Activated CD4-positive, alpha-beta memory T cell treated with anti-CD3 and anti-CD28 coated beads, Interleukin-2, amount 10 ng/mL, durations not matched to agents 7 days and 5 days (primary cell): Measurements from ENCODE around the gene FOXO4. TPM values are rescaled to one million over a fixed set of nuclear protein-coding genes. Genes with fewer than 3 reads are reported as not detected.

Source experiments
- CTCF ChIA-PET: fragments of 350-600 bp; sonication (Branson Sonifier 250); formaldehyde crosslinking; loops from one replicate; lab custom pipeline; 2021; ENCODE audit warnings: antibody characterized with exemption, inconsistent platforms; lab: Charles Lee
- POLR2A ChIA-PET: fragments of 350-600 bp; sonication (Branson Sonifier 250); formaldehyde crosslinking; loops from one replicate; lab custom pipeline; 2021; ENCODE audit warnings: antibody characterized with exemption; lab: Charles Lee
- DNase-seq: peaks from one replicate; pipeline ENCODE4 v3.0.0-alpha.2; 2020
- H3K27ac Mint-ChIP-seq: one replicate; pipeline ENCODE4 v1.8.0; 2021; ENCODE audit warnings: mild to moderate bottlenecking, mixed read lengths
- H3K27me3 Mint-ChIP-seq: one replicate; pipeline ENCODE4 v1.8.0; 2021; ENCODE audit warnings: mixed read lengths
- H3K36me3 Mint-ChIP-seq: one replicate; pipeline ENCODE4 v1.8.0; 2021; ENCODE audit warnings: low read depth, mixed read lengths
- H3K4me1 Mint-ChIP-seq: one replicate; pipeline ENCODE4 v1.8.0; 2021; ENCODE audit warnings: mixed read lengths
- H3K4me3 Mint-ChIP-seq: one replicate; pipeline ENCODE4 v1.8.0; 2021; ENCODE audit warnings: mild to moderate bottlenecking, mixed read lengths
- H3K9me3 Mint-ChIP-seq: one replicate; pipeline ENCODE4 v1.8.0; 2021; ENCODE audit warnings: mixed read lengths
- total RNA-seq, 2 experiments: library from RNA; stranded (reverse); gene quantifications; one replicate each; pipeline ENCODE4 v1.2.3, GENCODE V29; 2021

The FOXO4 gene
- total RNA-seq, 2 experiments from 2014 or later: 18.4 to 20.4 TPM

GRCh38 chrX:71100581-71101505 lies 5.2 kb downstream of the FOXO4 start:
- peaks cover 14% of the 10 kb centered on the region for H3K36me3 Mint-ChIP-seq
- H3K4me3 Mint-ChIP-seq: no peak overlapping the region
- H3K9me3 Mint-ChIP-seq: no peaks in the 10 kb centered on the region
- CTCF ChIA-PET: interaction anchor here (1.4 to 3.2 kb wide), 3 partner anchors 11 to 29 kb away, joined by 8 to 23 read pairs (median 15); partner anchors contain the start of genes IL2RG and MED12
- POLR2A ChIA-PET: interaction anchor here (0.5 to 8.4 kb wide), 8 partner anchors 11 to 265 kb away, joined by 3 to 105 read pairs (median 4); partner anchors contain the start of genes IL2RG, MED12 and TAF1
- no peak for DNase-seq
- no peak overlapping the region for H3K27ac Mint-ChIP-seq
- H3K27me3 Mint-ChIP-seq: peaks cover 2% of the 10 kb centered on the region
- H3K4me1 Mint-ChIP-seq: peaks cover 54% of the 10 kb centered on the region

GRCh38 chrX:71102292-71102691 lies 6.6 kb downstream of the FOXO4 start:
- Mint-ChIP-seq H3K9me3 (no peaks in the 10 kb centered on the region), H3K27me3 (peaks cover 2% of the 10 kb centered on the region)

GRCh38 chrX:71103110-71103983 lies 7.7 kb downstream of the FOXO4 start:
- DNase-seq: peak; percentile 63
- Mint-ChIP-seq H3K36me3 (peaks cover 37% of the 10 kb centered on the region), H3K27me3 (no peaks in the 10 kb centered on the region), H3K4me1 (peaks cover 67% of the 10 kb centered on the region), H3K4me3 (peak overlapping the region; percentile 74), H3K9me3 (no peaks in the 10 kb centered on the region), H3K27ac (peak overlapping the region; percentile 86)
- ChIA-PET POLR2A (interaction anchor here (0.5 to 8.4 kb wide), 6 partner anchors 8 to 79 kb away, joined by 3 to 105 read pairs (median 6); partner anchors contain the start of genes IL2RG and MED12), CTCF (interaction anchor here (1.4 to 3.2 kb wide), 2 partner anchors 8 to 26 kb away, joined by 6 to 23 read pairs; partner anchors contain the start of gene IL2RG)

More at GRCh38 chrX:71102292-71102691, 6.6 kb downstream of the FOXO4 start:
- POLR2A ChIA-PET: interaction anchor here (0.9 to 8.4 kb wide), 6 partner anchors 9 to 80 kb away, joined by 3 to 105 read pairs (median 10); partner anchors contain the start of genes IL2RG and MED12
- no peak overlapping the region for H3K4me3 Mint-ChIP-seq
- no peak for DNase-seq
- peaks cover 26% of the 10 kb centered on the region for H3K36me3 Mint-ChIP-seq
- CTCF ChIA-PET: interaction anchor here (1.4 to 3.2 kb wide), 2 partner anchors 9 to 27 kb away, joined by 6 to 23 read pairs; partner anchors contain the start of gene IL2RG
- peaks cover 61% of the 10 kb centered on the region for H3K4me1 Mint-ChIP-seq
- peak overlapping the region; percentile 78 for H3K27ac Mint-ChIP-seq

- POLR2A ChIA-PET: interaction anchor here (0.6 to 8.4 kb wide), 5 partner anchors 10 to 178 kb away, joined by 3 to 100 read pairs (median 3); partner anchors contain the start of genes MED12, NONO and SNX12
- no peaks in the 10 kb centered on the region for H3K27me3 Mint-ChIP-seq
- DNase-seq: no peak
- H3K4me1 Mint-ChIP-seq: peaks cover 64% of the 10 kb centered on the region
- peak overlapping the region; percentile 43 for H3K4me3 Mint-ChIP-seq
- CTCF ChIA-PET: interaction anchor here (1.2 kb wide), 1 partner anchor 10 kb away, joined by 5 read pairs; the partner anchor contains the start of gene FOXO4
- peak overlapping the region; percentile 79 for H3K27ac Mint-ChIP-seq
- no peaks in the 10 kb centered on the region for H3K9me3 Mint-ChIP-seq
- peaks cover 60% of the 10 kb centered on the region for H3K36me3 Mint-ChIP-seq
Observed at GRCh38 chrX:71105628-71106027, 10.0 kb downstream of the FOXO4 start.

DNA sequence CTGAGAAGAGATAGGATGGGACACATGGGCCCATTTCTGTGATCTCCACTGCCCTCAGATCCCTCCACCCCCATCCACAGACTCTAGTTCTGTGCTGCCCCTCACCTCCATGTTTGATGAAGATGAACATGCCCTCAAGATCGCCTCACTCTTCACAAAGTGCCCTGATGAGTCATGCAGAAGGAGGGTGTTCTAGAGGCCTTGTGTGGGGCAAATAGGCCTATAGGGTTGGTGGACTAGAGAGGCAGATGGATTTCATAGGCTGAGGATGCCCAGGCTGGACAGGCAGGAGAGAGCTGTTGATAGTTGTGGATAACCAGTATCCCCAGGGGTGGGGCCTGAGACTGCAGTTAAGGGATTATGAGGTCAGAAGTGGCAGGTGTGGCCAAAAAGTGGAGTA lies 10.8 kb downstream of the FOXO4 start, which contains the start of gene CXorf65:
Gene CXorf65 (minus strand): TSS at position 314 of the 400 bp plus-strand sequence. CDS start 184 bp downstream, at position 130.
- CTCF ChIA-PET: interaction anchor here (1.2 kb wide), 1 partner anchor 10 kb away, joined by 5 read pairs; the partner anchor contains the start of gene FOXO4
- Mint-ChIP-seq H3K4me3 (peak within 1 kb of the TSS; percentile 98), H3K9me3 (no peaks in the 10 kb centered on the region), H3K27me3 (no peaks in the 10 kb centered on the region), H3K4me1 (peaks cover 62% of the 10 kb centered on the region), H3K27ac (peak within 1 kb of the TSS; percentile 99), H3K36me3 (peaks cover 68% of the 10 kb centered on the region)
- no peak for DNase-seq
- POLR2A ChIA-PET: interaction anchor here (1.0 to 8.4 kb wide), 4 partner anchors 10 to 177 kb away, joined by 3 to 100 read pairs (median 4); partner anchors contain the start of genes MED12, NONO and SNX12

DNA sequence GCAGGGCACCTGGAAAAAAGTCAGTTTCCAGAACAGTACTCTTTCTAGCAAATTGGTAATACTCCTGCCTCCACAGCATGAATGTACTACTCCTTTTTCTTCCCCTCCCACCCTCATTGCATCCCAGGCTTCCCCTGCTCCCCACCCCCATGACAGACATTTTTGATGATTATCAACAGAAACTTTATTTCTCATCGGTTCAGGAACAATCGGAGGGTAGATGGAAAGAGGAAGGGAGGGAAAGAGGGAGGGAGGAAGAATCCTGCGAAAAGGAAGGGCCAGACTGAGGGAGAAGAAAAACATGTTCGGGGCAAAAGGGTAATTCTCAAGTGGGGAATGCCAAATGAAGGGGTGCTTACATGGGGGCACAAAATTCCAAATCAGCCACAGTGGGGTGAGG lies 11.6 kb downstream of the FOXO4 start:
- Mint-ChIP-seq H3K4me3 (peak overlapping the region; percentile 98), H3K27me3 (no peaks in the 10 kb centered on the region), H3K9me3 (no peaks in the 10 kb centered on the region), H3K27ac (peak overlapping the region; percentile 99), H3K4me1 (peaks cover 62% of the 10 kb centered on the region), H3K36me3 (peaks cover 68% of the 10 kb centered on the region)
- DNase-seq: no peak
- ChIA-PET POLR2A (interaction anchor here (1.0 to 3.6 kb wide), 3 partner anchors 10 to 74 kb away, joined by 3 to 25 read pairs (median 3); partner anchors contain the start of gene MED12), CTCF (no interaction called here)

DNA sequence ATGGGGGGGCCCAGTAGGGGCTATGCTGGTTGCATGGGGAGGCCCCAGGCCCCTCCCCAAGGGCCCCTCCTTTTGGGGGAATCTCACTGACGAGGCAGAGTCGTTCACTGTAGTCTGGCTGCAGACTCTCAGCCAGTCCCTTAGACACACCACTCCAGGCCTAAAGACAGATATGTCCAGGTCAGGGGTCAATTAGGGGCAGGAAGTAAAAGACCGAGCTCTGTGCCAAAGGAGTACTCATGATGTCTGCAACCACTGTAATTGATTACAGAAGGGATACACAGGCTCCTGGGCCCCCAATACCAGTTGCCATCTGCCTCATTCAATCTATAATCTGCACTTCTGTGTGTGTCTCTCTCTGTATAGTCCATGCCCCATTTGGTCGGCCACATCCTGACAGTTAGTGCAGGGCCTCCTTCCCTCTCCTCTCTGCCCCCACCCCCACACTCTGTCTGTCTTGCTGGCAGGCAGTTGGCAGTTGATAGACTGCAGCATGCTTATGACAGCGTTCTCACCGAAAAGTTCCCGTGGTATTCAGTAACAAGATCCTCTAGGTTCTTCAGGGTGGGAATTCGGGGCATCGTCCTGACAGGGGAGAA lies 12.2 kb downstream of the FOXO4 start:
- Mint-ChIP-seq H3K27me3 (no peaks in the 10 kb centered on the region), H3K27ac (peak overlapping the region; percentile 99), H3K4me1 (peaks cover 62% of the 10 kb centered on the region), H3K36me3 (peaks cover 68% of the 10 kb centered on the region), H3K9me3 (no peaks in the 10 kb centered on the region), H3K4me3 (peak overlapping the region; percentile 98)
- CTCF ChIA-PET: interaction anchor here (0.9 to 1.2 kb wide), 4 partner anchors 9 to 22 kb away, joined by 3 to 5 read pairs (median 4); partner anchors contain the start of gene MED12
- peak; percentile 67 for DNase-seq
- POLR2A ChIA-PET: interaction anchor here (1.0 to 3.6 kb wide), 6 partner anchors 9 to 74 kb away, joined by 3 to 25 read pairs (median 4); partner anchors contain the start of genes FOXO4, MED12 and SNX12

DNA sequence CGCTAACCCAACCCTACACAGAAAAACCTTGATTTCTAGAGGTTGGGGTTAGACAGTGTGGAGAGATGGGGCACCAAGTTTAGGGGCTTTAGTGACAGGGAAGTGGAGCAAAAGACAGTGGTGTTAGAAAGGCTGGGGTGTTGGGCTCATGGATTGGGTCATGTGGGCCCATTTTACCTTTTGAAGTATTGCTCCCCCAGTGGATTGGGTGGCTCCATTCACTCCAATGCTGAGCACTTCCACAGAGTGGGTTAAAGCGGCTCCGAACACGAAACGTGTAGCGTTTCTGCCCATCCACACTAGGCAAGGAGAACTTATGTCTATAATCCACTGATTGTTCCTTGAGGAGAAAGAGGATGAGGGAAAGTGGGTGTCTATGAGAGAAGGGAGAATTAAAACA lies 13.4 kb downstream of the FOXO4 start:
- ChIA-PET POLR2A (interaction anchor here (1.0 to 4.7 kb wide), 3 partner anchors 8 to 10 kb away, joined by 6 to 105 read pairs (median 25); partner anchors contain the start of gene MED12), CTCF (interaction anchor here (1.2 kb wide), 1 partner anchor 21 kb away, joined by 4 read pairs; no protein-coding TSS in a partner anchor)
- Mint-ChIP-seq H3K27me3 (no peaks in the 10 kb centered on the region), H3K4me3 (peak overlapping the region; percentile 98), H3K27ac (peak overlapping the region; percentile 99), H3K9me3 (no peaks in the 10 kb centered on the region), H3K36me3 (peaks cover 65% of the 10 kb centered on the region), H3K4me1 (peaks cover 57% of the 10 kb centered on the region)
- DNase-seq: no peak

- peak within 1 kb of the TSS; percentile 99 for H3K27ac Mint-ChIP-seq
- H3K27me3 Mint-ChIP-seq: no peaks in the 10 kb centered on the region
- H3K4me1 Mint-ChIP-seq: peaks cover 39% of the 10 kb centered on the region
Observed at GRCh38 chrX:71111141-71111843, 15.6 kb downstream of the FOXO4 start, which contains the start of gene IL2RG. TSS of gene IL2RG (minus strand) at chrX:71111577. CDS start at chrX:71111539, 38 bp downstream.

DNA sequence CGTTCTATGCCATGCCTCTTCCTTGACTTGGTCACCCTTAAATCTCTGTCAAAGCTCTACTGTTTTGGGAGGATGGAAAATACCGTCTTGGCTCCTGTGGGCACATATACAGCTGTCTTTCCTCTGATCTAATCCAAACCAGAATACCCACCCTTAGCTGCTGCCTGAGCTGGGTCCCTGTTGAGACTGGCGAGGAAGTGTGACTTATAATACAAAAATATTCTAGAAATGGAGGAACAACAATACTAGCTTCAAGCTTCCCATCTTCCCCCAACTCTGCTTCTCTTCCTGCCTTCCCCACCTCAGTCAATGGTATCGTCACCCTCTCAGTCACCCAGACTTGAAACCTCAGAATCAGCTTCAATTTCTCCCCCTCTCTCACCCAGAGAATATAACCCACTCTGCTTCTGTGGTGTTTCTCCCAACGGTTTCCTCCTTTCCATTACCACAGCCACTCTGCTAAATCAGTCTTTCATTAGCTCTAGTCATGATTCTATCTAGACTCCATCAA lies 16.3 kb downstream of the FOXO4 start:
- no peaks in the 10 kb centered on the region for H3K9me3 Mint-ChIP-seq
- H3K4me1 Mint-ChIP-seq: peaks cover 34% of the 10 kb centered on the region
- no peaks in the 10 kb centered on the region for H3K27me3 Mint-ChIP-seq
- peak overlapping the region; percentile 98 for H3K4me3 Mint-ChIP-seq
- CTCF ChIA-PET: interaction anchor here (0.6 to 1.9 kb wide), 7 partner anchors 9 to 70 kb away, joined by 3 to 15 read pairs (median 4); no protein-coding TSS in a partner anchor
- no peak for DNase-seq
- peaks cover 44% of the 10 kb centered on the region for H3K36me3 Mint-ChIP-seq
- H3K27ac Mint-ChIP-seq: peak overlapping the region; percentile 99
- POLR2A ChIA-PET: interaction anchor here (0.8 to 4.7 kb wide), 19 partner anchors 9 to 511 kb away, joined by 3 to 105 read pairs (median 8); partner anchors contain the start of genes FOXO4, NONO, OGT and SNX12

More at GRCh38 chrX:71111141-71111843, 15.6 kb downstream of the FOXO4 start, which contains the start of gene IL2RG:
- POLR2A ChIA-PET: interaction anchor here (0.6 to 4.7 kb wide), 20 partner anchors 10 to 512 kb away, joined by 3 to 105 read pairs (median 8); partner anchors contain the start of genes FOXO4, NONO, OGT and SNX12
- peaks cover 49% of the 10 kb centered on the region for H3K36me3 Mint-ChIP-seq
- no peaks in the 10 kb centered on the region for H3K9me3 Mint-ChIP-seq
- peak within 1 kb of the TSS; percentile 98 for H3K4me3 Mint-ChIP-seq
- peak; percentile 83 for DNase-seq
- CTCF ChIA-PET: interaction anchor here (0.6 to 1.9 kb wide), 7 partner anchors 9 to 71 kb away, joined by 3 to 15 read pairs (median 4); no protein-coding TSS in a partner anchor
